Type B pancreatic cell (in vitro differentiated cells): Measurements from ENCODE around the gene NOX3. TPM values are rescaled to one million over a fixed set of nuclear protein-coding genes. Genes with fewer than 3 reads are reported as not detected.

ENCODE experiments used
- DNase-seq: peaks from one replicate; pipeline ENCODE4 v3.0.0; 2021; ENCODE audit warnings: mixed read lengths; ENCODE audit not compliant: unreplicated experiment; ENCODE audit errors: extremely low spot score
- H3K27ac Mint-ChIP-seq: 2 replicates; pipeline ENCODE4 v1.8.0; 2021; ENCODE audit warnings: mild to moderate bottlenecking, mixed read lengths
- H3K27me3 Mint-ChIP-seq: 2 replicates; pipeline ENCODE4 v1.8.0; 2021; ENCODE audit warnings: mixed read lengths
- H3K36me3 Mint-ChIP-seq: 2 replicates; pipeline ENCODE4 v1.8.0; 2021; ENCODE audit warnings: mixed read lengths
- H3K4me1 Mint-ChIP-seq: one replicate; pipeline ENCODE4 v1.8.0; 2021; ENCODE audit warnings: mixed read lengths; ENCODE audit not compliant: unreplicated experiment
- H3K4me3 Mint-ChIP-seq: 2 replicates; pipeline ENCODE4 v1.8.0; 2021; ENCODE audit warnings: mild to moderate bottlenecking, mixed read lengths
- H3K9me3 Mint-ChIP-seq: 2 replicates; pipeline ENCODE4 v1.8.0; 2021; ENCODE audit warnings: mixed read lengths
- total RNA-seq: library from RNA; stranded (reverse); gene quantifications from 2 replicates; pipeline ENCODE4 v1.2.1, GENCODE V29; 2021; ENCODE audit warnings: low replicate concordance
- TF ChIP-seq, protein P1 (sequence below): fragments of 200-600 bp; sonication (generic); conservative IDR thresholded peaks from 2 replicates; pipeline ENCODE4 v1.5.0; 2021; ENCODE audit warnings: antibody characterized with exemption, mild to moderate bottlenecking

NOX3 gene
- total RNA-seq, 1 donor from 2014 or later = not detected

GRCh38 chr6:155354167-155354566 lies 101.5 kb downstream of the NOX3 start:
- H3K27ac Mint-ChIP-seq = no peak overlapping the region
- H3K27me3 Mint-ChIP-seq = peaks cover 4% of the 10 kb centered on the region
- H3K9me3 Mint-ChIP-seq = peaks cover 6% of the 10 kb centered on the region
- H3K4me1 Mint-ChIP-seq = no peaks in the 10 kb centered on the region
- DNase-seq = no peak
- no peaks in the 10 kb centered on the region for H3K36me3 Mint-ChIP-seq
- TF ChIP-seq, protein P1, sequence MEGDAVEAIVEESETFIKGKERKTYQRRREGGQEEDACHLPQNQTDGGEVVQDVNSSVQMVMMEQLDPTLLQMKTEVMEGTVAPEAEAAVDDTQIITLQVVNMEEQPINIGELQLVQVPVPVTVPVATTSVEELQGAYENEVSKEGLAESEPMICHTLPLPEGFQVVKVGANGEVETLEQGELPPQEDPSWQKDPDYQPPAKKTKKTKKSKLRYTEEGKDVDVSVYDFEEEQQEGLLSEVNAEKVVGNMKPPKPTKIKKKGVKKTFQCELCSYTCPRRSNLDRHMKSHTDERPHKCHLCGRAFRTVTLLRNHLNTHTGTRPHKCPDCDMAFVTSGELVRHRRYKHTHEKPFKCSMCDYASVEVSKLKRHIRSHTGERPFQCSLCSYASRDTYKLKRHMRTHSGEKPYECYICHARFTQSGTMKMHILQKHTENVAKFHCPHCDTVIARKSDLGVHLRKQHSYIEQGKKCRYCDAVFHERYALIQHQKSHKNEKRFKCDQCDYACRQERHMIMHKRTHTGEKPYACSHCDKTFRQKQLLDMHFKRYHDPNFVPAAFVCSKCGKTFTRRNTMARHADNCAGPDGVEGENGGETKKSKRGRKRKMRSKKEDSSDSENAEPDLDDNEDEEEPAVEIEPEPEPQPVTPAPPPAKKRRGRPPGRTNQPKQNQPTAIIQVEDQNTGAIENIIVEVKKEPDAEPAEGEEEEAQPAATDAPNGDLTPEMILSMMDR = no peak
- no peak overlapping the region for H3K4me3 Mint-ChIP-seq

- Mint-ChIP-seq H3K36me3 (no peaks in the 10 kb centered on the region), H3K27me3 (no peaks in the 10 kb centered on the region), H3K9me3 (peaks cover 6% of the 10 kb centered on the region), H3K4me1 (no peaks in the 10 kb centered on the region), H3K4me3 (no peak overlapping the region), H3K27ac (no peak overlapping the region)
- TF ChIP-seq, protein P1 = no peak
- no peak for DNase-seq
Measured at GRCh38 chr6:155352811-155353210, 102.8 kb downstream of the NOX3 start.

DNA sequence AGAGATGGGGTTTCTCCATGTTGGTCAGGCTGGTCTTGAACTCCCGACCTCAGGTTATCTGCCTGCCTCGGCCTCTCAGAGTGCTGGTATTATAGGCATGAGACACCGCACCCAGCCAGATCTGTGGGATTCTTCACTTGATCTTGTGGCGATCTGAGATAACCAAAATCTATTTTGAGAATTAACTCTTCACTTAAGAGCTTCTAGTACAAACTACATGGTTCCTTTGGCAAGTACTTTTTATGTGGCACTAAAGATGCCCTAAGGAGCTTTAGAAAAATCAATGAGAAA lies 103.6 kb downstream of the NOX3 start:
- Mint-ChIP-seq H3K27me3 (no peaks in the 10 kb centered on the region), H3K9me3 (peaks cover 6% of the 10 kb centered on the region), H3K4me1 (no peaks in the 10 kb centered on the region), H3K4me3 (no peak overlapping the region), H3K27ac (no peak overlapping the region), H3K36me3 (no peaks in the 10 kb centered on the region)
- TF ChIP-seq, protein P1 = no peak
- no peak for DNase-seq

DNA sequence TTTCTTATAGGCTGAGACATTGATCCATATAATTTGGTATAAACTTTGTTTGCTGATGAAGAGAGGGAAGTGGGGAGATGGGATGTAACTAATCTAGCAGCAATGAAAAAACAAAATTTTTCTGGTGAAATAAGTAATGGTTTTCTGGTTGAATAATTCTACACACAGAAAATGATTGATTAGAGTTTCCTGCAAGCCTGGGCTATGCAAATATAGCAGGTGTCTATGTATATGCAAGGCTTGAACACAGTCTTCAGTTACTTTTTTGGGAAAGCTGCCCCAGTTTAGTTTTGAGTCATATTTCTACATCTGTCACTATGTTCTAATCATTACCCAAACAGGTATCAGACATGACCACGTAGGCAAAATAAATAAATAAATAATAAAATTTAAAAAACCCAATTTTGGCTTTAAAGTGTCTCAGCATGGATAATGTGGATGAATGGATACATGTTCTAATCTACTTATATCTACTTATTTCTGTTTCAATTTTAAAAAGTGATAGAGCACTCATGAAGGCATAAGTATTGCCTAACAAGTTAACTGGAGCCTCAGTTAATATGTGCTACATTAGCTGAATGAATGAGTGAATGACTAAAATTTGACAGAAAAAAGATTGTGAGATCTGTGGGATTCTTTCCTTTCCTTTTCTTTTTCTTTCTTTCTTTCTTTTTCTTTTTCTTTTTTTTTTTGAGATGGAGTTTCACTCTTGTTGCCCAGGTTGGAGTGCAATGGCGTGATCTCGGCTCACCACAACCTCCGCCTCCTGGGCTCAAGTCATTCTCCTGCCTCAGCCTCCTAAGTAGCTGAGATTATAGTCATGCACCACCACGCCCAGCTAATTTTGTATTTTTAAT lies 104.1 kb downstream of the NOX3 start:
- Mint-ChIP-seq H3K27ac (no peak overlapping the region), H3K4me3 (no peak overlapping the region), H3K4me1 (no peaks in the 10 kb centered on the region), H3K9me3 (peaks cover 6% of the 10 kb centered on the region), H3K27me3 (no peaks in the 10 kb centered on the region), H3K36me3 (no peaks in the 10 kb centered on the region)
- TF ChIP-seq, protein P1 = no peak
- no peak for DNase-seq

- TF ChIP-seq, protein P1 = no peak
Measured at GRCh38 chr6:155349956-155350355, 105.7 kb downstream of the NOX3 start.

More at GRCh38 chr6:155349956-155350355, 105.7 kb downstream of the NOX3 start:
- Mint-ChIP-seq H3K4me1 (no peaks in the 10 kb centered on the region), H3K27ac (no peak overlapping the region), H3K4me3 (no peak overlapping the region), H3K9me3 (peaks cover 6% of the 10 kb centered on the region), H3K36me3 (no peaks in the 10 kb centered on the region), H3K27me3 (no peaks in the 10 kb centered on the region)
- no peak for DNase-seq
